Measurements from ENCODE around the gene RPS8.

GRCh38 chr1:44811234-44811633 lies 35.9 kb downstream of the RPS8 start:
- no peak for TF ChIP-seq POLR2A (IDR thresholded peaks at IDR 0.05)
- no peak for TF ChIP-seq CTCF (IDR thresholded peaks at IDR 0.05)
- TF ChIP-seq POLR2AphosphoS5 (IDR thresholded peaks at IDR 0.05), result no peak
